ENCODE measurements around the gene ZBED5. TPM values are rescaled to one million over a fixed set of nuclear protein-coding genes. Genes with fewer than 3 reads are reported as not detected.
A peak's percentile ranks its signal among the peaks of the same experiment; 100 is the strongest.

ZBED5 gene
- total RNA-seq, 4 donors from 2014 or later, result 27.3 to 36.5 (median 28.3) TPM

GRCh38 chr11:10861799-10862198, 3.9 kb upstream of the ZBED5 start:
- Histone ChIP-seq H3K4me3 (no peak overlapping the region), H3K27ac (replicated peaks in 1 of 4) (peak overlapping the region; percentile 52 to 95 (median 92)), H3K36me3 (no peaks in the 10 kb centered on the region), H3K27me3 (no peaks in the 10 kb centered on the region), H3K9me3 (no peaks in the 10 kb centered on the region), H3K4me1 (peaks cover 16 to 50% (median 44%) of the 10 kb centered on the region in 4 donors)
- intact Hi-C loops (cut with DNase I), result loop anchor here (5.0 kb wide), 2 partner anchors 36 to 71 kb away; no protein-coding TSS in a partner anchor
- TF ChIP-seq POLR2AphosphoS5 (IDR thresholded peaks at IDR 0.05) (no peak), CTCF (IDR thresholded peaks at IDR 0.05) (no peak), EP300 (IDR thresholded peaks at IDR 0.05) (no peak), POLR2A (IDR thresholded peaks at IDR 0.05; ENCODE audit: low read depth) (no peak)
- 100% methylated on average over 1 of the region's 1 CpG for WGBS
- DNase-seq (ENCODE audit: extremely low spot score), result no peak

GRCh38 chr11:10861047-10861446, 3.2 kb upstream of the ZBED5 start:
- peaks cover 0 to under 1% (median 0%) of the 10 kb centered on the region in 4 donors for H3K36me3 ChIP-seq

GRCh38 chr11:10858439-10859325, 829 bp upstream of the ZBED5 start:
- TF ChIP-seq CTCF (IDR thresholded peaks at IDR 0.05) (no peak), POLR2A (IDR thresholded peaks at IDR 0.05; ENCODE audit: low read depth) (no peak), POLR2AphosphoS5 (IDR thresholded peaks at IDR 0.05) (peak in 1 of 2 donors; percentile 25)
- WGBS, result 1% methylated on average over 35 of the region's 46 CpGs
- intact Hi-C loops (cut with DNase I), result no loop called here
- peaks cover 17 to 58% (median 50%) of the 10 kb centered on the region in 4 donors for H3K4me1 ChIP-seq
- H3K27me3 ChIP-seq, result no peaks in the 10 kb centered on the region
- peak; percentile 93 for DNase-seq (ENCODE audit: extremely low spot score)
- peak overlapping the region; percentile 91 to 99 (median 94) for H3K27ac ChIP-seq (replicated peaks in 1 of 4)
- H3K9me3 ChIP-seq, result no peaks in the 10 kb centered on the region
- H3K4me3 ChIP-seq, result peak overlapping the region; percentile 67 to 79 (median 78)
- H3K36me3 ChIP-seq, result peaks cover 7 to 24% (median 16%) of the 10 kb centered on the region in 4 donors

More at GRCh38 chr11:10861047-10861446, 3.2 kb upstream of the ZBED5 start:
- DNase-seq (ENCODE audit: extremely low spot score), result no peak
- Histone ChIP-seq H3K9me3 (no peaks in the 10 kb centered on the region), H3K4me1 (peaks cover 21 to 56% (median 50%) of the 10 kb centered on the region in 4 donors), H3K27ac (replicated peaks in 1 of 4) (peak overlapping the region; percentile 91 to 99 (median 94)), H3K4me3 (no peak overlapping the region), H3K27me3 (no peaks in the 10 kb centered on the region)
- intact Hi-C loops (cut with DNase I), result loop anchor here (5.0 kb wide), 2 partner anchors 36 to 71 kb away; no protein-coding TSS in a partner anchor
- TF ChIP-seq CTCF (IDR thresholded peaks at IDR 0.05) (no peak), POLR2A (IDR thresholded peaks at IDR 0.05; ENCODE audit: low read depth) (no peak), POLR2AphosphoS5 (IDR thresholded peaks at IDR 0.05) (no peak), EP300 (IDR thresholded peaks at IDR 0.05) (no peak)

GRCh38 chr11:10857459-10857708, 469 bp downstream of the ZBED5 start:
- TF ChIP-seq CTCF (IDR thresholded peaks at IDR 0.05) (no peak), POLR2A (IDR thresholded peaks at IDR 0.05; ENCODE audit: low read depth) (no peak), POLR2AphosphoS5 (IDR thresholded peaks at IDR 0.05) (no peak), EP300 (IDR thresholded peaks at IDR 0.05) (no peak)
- peaks cover 17 to 47% (median 41%) of the 10 kb centered on the region in 4 donors for H3K4me1 ChIP-seq
- no peaks in the 10 kb centered on the region for H3K9me3 ChIP-seq
- peaks cover 19 to 35% (median 26%) of the 10 kb centered on the region in 4 donors for H3K36me3 ChIP-seq
- no peak for DNase-seq (ENCODE audit: extremely low spot score)
- peak overlapping the region; percentile 67 to 79 (median 78) for H3K4me3 ChIP-seq
- H3K27ac ChIP-seq (replicated peaks in 1 of 4), result peak overlapping the region; percentile 91 to 99 (median 94)
- intact Hi-C loops (cut with DNase I), result loop anchor here (2.0 kb wide), 1 partner anchor 49 kb away; the partner anchor contains the start of gene EIF4G2
- H3K27me3 ChIP-seq, result no peaks in the 10 kb centered on the region
- 0% methylated on average over 14 of the region's 14 CpGs for WGBS
